Prostate gland (tissue), 2 donors: ENCODE data around the gene SPP2.

Source experiments
- POLR2A ChIP-seq: fragments of 450-650 bp; IDR thresholded peaks from one replicate; pipeline ENCODE4 v1.6.1; 2016; ENCODE audit warnings: antibody characterized with exemption, mild to moderate bottlenecking
- POLR2AphosphoS5 ChIP-seq: sonication (generic); formaldehyde crosslinking; IDR thresholded peaks from one replicate; pipeline ENCODE4 v1.6.1; 2017; ENCODE audit warnings: antibody characterized with exemption
- TF ChIP-seq, protein P1 (sequence below), 4 experiments: fragments of 200-600 bp in 2 of 4; fragments of 450-650 bp in 2 of 4; sonication (generic) in 2 of 4; IDR thresholded peaks; 1 replicate in 3 of 4; 2 replicates in 1 of 4; pipeline ENCODE4 v1.5.1; 2016 to 2019; ENCODE audit warnings: antibody characterized with exemption in 4 of 4, mild to moderate bottlenecking in 2 of 4, moderate library complexity in 2 of 4

GRCh38 chr2:234020332-234020731 is 30.2 kb upstream of the SPP2 start:
- TF ChIP-seq, protein P1, sequence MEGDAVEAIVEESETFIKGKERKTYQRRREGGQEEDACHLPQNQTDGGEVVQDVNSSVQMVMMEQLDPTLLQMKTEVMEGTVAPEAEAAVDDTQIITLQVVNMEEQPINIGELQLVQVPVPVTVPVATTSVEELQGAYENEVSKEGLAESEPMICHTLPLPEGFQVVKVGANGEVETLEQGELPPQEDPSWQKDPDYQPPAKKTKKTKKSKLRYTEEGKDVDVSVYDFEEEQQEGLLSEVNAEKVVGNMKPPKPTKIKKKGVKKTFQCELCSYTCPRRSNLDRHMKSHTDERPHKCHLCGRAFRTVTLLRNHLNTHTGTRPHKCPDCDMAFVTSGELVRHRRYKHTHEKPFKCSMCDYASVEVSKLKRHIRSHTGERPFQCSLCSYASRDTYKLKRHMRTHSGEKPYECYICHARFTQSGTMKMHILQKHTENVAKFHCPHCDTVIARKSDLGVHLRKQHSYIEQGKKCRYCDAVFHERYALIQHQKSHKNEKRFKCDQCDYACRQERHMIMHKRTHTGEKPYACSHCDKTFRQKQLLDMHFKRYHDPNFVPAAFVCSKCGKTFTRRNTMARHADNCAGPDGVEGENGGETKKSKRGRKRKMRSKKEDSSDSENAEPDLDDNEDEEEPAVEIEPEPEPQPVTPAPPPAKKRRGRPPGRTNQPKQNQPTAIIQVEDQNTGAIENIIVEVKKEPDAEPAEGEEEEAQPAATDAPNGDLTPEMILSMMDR (IDR thresholded peaks at IDR 0.05) = no peak
- TF ChIP-seq POLR2A (no peak), POLR2AphosphoS5 (peak; percentile 60)
